ENCODE measurements around the gene BACH2.

GRCh38 chr6:90231798-90232197, 64.8 kb downstream of the BACH2 start:
- TF ChIP-seq EP300 (IDR thresholded peaks at IDR 0.05) (no peak), CTCF (IDR thresholded peaks at IDR 0.05) (no peak), POLR2A (IDR thresholded peaks at IDR 0.05) (no peak), POLR2AphosphoS5 (IDR thresholded peaks at IDR 0.05) (no peak)

All from stomach (tissue), 4 donors.